NCI-H2196 (cell line): ENCODE results near the gene C4BPA.
A peak's percentile ranks its signal among the peaks of the same experiment; 100 is the strongest.

Source experiments
- DNase-seq: peaks from one replicate; lab custom pipeline; 2025; ENCODE audit not compliant: unreplicated experiment; lab: John Stamatoyannopoulos, UW

The C4BPA gene

GRCh38 chr1:207103892-207104373 is at the start of gene C4BPA:
Gene C4BPA (plus strand): TSS chr1:207104233. CDS start chr1:207113026, 8,793 bp downstream.
- DNase-seq: no peak

- DNase-seq: no peak
Observed at GRCh38 chr1:207054491-207054890, 49.5 kb upstream of the C4BPA start.

- DNase-seq: no peak
Observed at GRCh38 chr1:207055386-207056001, 48.5 kb upstream of the C4BPA start.

GRCh38 chr1:207056673-207057072 is 47.4 kb upstream of the C4BPA start:
- no peak for DNase-seq

- peak; percentile 13 for DNase-seq
Observed at GRCh38 chr1:207058252-207058651, 45.8 kb upstream of the C4BPA start.

GRCh38 chr1:207058878-207059867 is 44.9 kb upstream of the C4BPA start:
- DNase-seq: peak; percentile 76

GRCh38 chr1:207059881-207060280 is 44.2 kb upstream of the C4BPA start:
- DNase-seq: no peak

- DNase-seq: no peak
Observed at GRCh38 chr1:207060596-207060995, 43.4 kb upstream of the C4BPA start.

GRCh38 chr1:207062058-207062457 is 42.0 kb upstream of the C4BPA start:
- no peak for DNase-seq

GRCh38 chr1:207063014-207063413 is 41.0 kb upstream of the C4BPA start:
- DNase-seq: no peak

GRCh38 chr1:207064561-207064960 is 39.5 kb upstream of the C4BPA start:
- DNase-seq: no peak

- DNase-seq: no peak
Observed at GRCh38 chr1:207067185-207067584, 36.8 kb upstream of the C4BPA start.

- no peak for DNase-seq
Observed at GRCh38 chr1:207067665-207068064, 36.4 kb upstream of the C4BPA start.

- no peak for DNase-seq
Observed at GRCh38 chr1:207069061-207069460, 35.0 kb upstream of the C4BPA start.

- DNase-seq: no peak
Observed at GRCh38 chr1:207069858-207070506, 34.1 kb upstream of the C4BPA start.

- no peak for DNase-seq
Observed at GRCh38 chr1:207070811-207071210, 33.2 kb upstream of the C4BPA start.

GRCh38 chr1:207071426-207071825 is 32.6 kb upstream of the C4BPA start:
- DNase-seq: no peak

GRCh38 chr1:207072233-207072632 is 31.8 kb upstream of the C4BPA start:
- no peak for DNase-seq

- no peak for DNase-seq
Observed at GRCh38 chr1:207073906-207074820, 29.9 kb upstream of the C4BPA start.

- no peak for DNase-seq
Observed at GRCh38 chr1:207076181-207076955, 27.7 kb upstream of the C4BPA start.
